Left cardiac atrium (tissue), 4 donors: ENCODE measurements around the gene CD44. TPM values are rescaled to one million over a fixed set of nuclear protein-coding genes. Genes with fewer than 3 reads are reported as not detected.
A peak's percentile ranks its signal among the peaks of the same experiment; 100 is the strongest.
"Not testable (repeated sequence)": the region's sequence is repeated elsewhere in the genome, so short reads cannot be mapped to it uniquely, and the experiment has no call there.

Experiments used
- ATAC-seq, 2 donors: fragments of 200-7000 bp; cut with Tn5 transposase; one replicate each; pipeline ENCODE4 v1.9.1; 2020; ENCODE audit warnings: mild to moderate bottlenecking in 2 of 2, moderate library complexity in 2 of 2
- DNase-seq: peaks from one replicate; pipeline ENCODE4 v3.0.0-alpha.2; 2020
- intact Hi-C, 2 donors: fragments of 100-400 bp; cut with DNase I; formaldehyde crosslinking; loops; one replicate each; pipeline versions ENCODE4 v1.14.1 to v1.15.1; 2022 to 2023
- long read RNA-seq: library from polyadenylated mRNA; unstranded; transcript quantifications from one replicate; pipeline ENCODE4 v2.0.0, GENCODE V29; 2021
- total RNA-seq, 2 donors: library from RNA; stranded (reverse); fragmentation: NEBNext Ultra II Directional; extraction: Animal tissue kit (Norgen Biotek cat#: 25700); gene quantifications; one replicate each; pipeline ENCODE4 v1.2.1, GENCODE V29; 2021
- donor health status: DM: no; HTN: yes; CAD: no.
- donor health status: DM: no; HTN: yes; CAD: no; lungs with severe emphysema.
- donor health status: DM: yes; HTN: yes; CAD: no.
- donor health status: Dilated cardiomyopathy.

The CD44 gene
- 10 to 100 TPM; 63.6 to 71.2 TPM for total RNA-seq
- long read RNA-seq, full-length matches to known transcripts = 23 of 32 reads
- long read RNA-seq, partial matches to known transcripts = 2 of 32 reads
- long read RNA-seq, other reads (novel, unspliced or antisense) = 7 of 32 reads

GRCh38 chr11:35138943-35139721 lies at the start of gene CD44:
Gene CD44, plus strand, starts transcription at chr11:35139171. Its CDS starts 133 bp downstream, at chr11:35139304.
- intact Hi-C loops = no loop called here
- ATAC-seq (peak; percentile 78 to 90), DNase-seq (peak; percentile 72)

DNA sequence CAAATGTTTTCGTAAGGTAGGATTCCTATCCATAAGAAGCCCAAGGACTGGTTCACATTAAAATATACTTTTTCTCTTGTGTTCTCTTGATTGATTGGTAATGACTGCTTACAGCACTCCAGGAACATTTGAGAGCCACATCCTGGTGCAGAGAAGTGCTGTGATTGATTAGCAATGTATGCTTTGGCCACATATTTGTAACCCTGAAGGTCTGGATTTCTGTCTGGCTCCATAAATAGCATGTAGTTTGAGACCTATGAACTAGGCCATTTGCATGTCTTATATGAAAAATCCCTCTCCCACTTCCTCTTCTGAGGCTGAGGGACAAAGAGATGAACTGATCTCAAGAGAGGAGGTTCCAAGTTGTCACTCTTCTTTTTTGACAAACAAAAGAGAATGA lies 49.3 kb upstream of the CD44 start:
- DNase-seq = no peak
- intact Hi-C loops = no loop called here

DNA sequence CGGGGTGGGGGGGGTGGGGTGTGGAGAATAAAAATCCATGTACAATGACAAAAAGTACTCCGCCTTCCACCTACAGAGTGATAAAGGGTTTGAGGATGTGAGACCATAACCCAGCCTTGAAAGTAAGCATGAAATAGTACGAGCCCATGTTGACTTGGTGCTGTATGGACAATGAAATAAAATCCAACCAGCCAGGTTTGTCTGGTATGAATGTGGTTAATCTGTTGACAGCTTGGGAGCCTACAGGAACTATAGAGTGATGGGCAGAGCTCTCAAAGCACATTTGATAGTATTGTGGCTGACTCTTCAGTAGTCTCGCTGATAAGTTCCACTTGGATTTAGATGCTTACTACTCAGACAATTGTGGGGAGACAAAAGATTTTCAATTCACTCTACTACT lies 48.8 kb upstream of the CD44 start:
- no peak for DNase-seq
- no peak for ATAC-seq
- intact Hi-C loops = no loop called here

More for the DNA sequence above, 49.3 kb upstream of the CD44 start:
- no peak for ATAC-seq

GRCh38 chr11:35090991-35091390 lies 48.0 kb upstream of the CD44 start:
- DNase-seq, ATAC-seq, intact Hi-C loops: not testable (repeated sequence)

- ATAC-seq (no peak), DNase-seq (no peak)
- intact Hi-C loops = no loop called here
Observed at GRCh38 chr11:35096723-35097122, 42.2 kb upstream of the CD44 start.

GRCh38 chr11:35097814-35098455 lies 41.0 kb upstream of the CD44 start:
- intact Hi-C loops = no loop called here
- ATAC-seq (no peak), DNase-seq (no peak)

- ATAC-seq (peak in 1 of 2 donors; percentile 25), DNase-seq (no peak)
- intact Hi-C loops = no loop called here
Observed at GRCh38 chr11:35098855-35099254, 40.1 kb upstream of the CD44 start.

GRCh38 chr11:35099278-35100012 lies 39.5 kb upstream of the CD44 start:
- intact Hi-C loops = no loop called here
- ATAC-seq = peak; percentile 47 to 81

GRCh38 chr11:35100013-35100383 lies 39.0 kb upstream of the CD44 start:
- intact Hi-C loops = no loop called here
- ATAC-seq = peak; percentile 79 to 85
- no peak for DNase-seq

More at GRCh38 chr11:35099278-35100012, 39.5 kb upstream of the CD44 start:
- no peak for DNase-seq

DNA sequence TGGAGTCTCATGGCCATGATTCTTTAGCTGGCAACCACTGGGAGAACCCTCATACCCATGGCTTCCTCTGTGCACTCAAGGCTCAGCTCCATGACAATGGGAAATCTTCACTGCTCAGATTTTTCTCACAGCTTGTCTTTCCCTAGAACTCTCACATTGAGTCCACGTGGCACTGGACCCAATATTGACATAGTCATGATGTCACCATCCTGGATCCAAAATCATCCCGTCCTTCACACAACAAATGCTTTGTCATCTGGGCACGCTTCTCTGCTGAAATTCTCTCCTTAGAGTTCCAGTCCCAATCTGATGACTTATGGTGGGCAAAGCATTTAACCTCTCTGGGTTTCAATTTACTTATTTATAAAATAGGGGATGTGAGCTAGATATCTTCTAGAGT lies 37.7 kb upstream of the CD44 start:
- no peak for ATAC-seq
- intact Hi-C loops = no loop called here
- no peak for DNase-seq

DNA sequence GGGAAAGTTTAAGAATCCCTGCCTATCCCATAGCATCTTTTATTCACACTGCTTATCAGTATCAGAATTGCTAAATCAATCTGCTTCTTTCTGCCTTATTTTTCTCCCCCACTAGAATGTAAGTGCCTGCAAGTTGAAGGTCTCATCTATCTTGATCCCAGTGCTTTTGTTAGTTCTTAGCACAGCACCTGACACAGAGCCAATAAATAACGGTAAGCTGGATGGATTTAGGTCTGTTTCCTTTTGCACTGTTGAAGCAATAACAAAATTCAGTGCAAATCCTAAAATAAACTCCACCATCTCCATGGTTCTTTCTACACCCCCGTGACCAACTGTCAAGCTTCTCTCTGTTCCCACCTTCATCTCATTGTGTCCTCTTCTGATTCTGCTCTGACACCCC lies 36.7 kb upstream of the CD44 start:
- intact Hi-C loops = no loop called here
- ATAC-seq (no peak), DNase-seq (no peak)

GRCh38 chr11:35103366-35104208 lies 35.4 kb upstream of the CD44 start:
- DNase-seq = no peak
- intact Hi-C loops = no loop called here
- no peak for ATAC-seq

GRCh38 chr11:35104655-35105054 lies 34.3 kb upstream of the CD44 start:
- DNase-seq (no peak), ATAC-seq (no peak)
- intact Hi-C loops = no loop called here

- intact Hi-C loops = no loop called here
Observed at GRCh38 chr11:35105319-35106079, 33.5 kb upstream of the CD44 start.

GRCh38 chr11:35106595-35106994 lies 32.4 kb upstream of the CD44 start:
- ATAC-seq = peak in 1 of 2 donors; percentile 9
- intact Hi-C loops = no loop called here
- no peak for DNase-seq

More at GRCh38 chr11:35105319-35106079, 33.5 kb upstream of the CD44 start:
- ATAC-seq (peak; percentile 63 to 76), DNase-seq (peak; percentile 29)

DNA sequence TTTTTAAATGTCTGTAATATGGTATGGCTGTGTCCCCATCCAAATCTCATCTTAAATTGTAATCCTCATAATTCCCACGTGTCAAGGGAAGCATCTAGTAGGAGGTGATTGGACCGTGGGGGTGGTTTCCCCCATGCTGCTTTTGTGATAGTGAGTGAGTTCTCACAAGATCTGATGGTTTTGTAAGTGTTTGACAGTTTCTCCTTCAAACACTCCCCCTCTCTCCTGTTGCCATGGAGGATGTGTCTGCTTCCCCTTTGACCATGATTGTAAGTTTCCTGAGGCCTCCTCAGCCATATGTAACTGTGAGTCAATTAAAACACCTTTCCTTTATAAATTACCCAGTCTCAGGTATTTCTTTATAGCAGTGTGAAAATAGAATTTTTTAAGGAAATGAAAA lies 31.1 kb upstream of the CD44 start:
- DNase-seq = no peak
- intact Hi-C loops = no loop called here
- no peak for ATAC-seq

DNA sequence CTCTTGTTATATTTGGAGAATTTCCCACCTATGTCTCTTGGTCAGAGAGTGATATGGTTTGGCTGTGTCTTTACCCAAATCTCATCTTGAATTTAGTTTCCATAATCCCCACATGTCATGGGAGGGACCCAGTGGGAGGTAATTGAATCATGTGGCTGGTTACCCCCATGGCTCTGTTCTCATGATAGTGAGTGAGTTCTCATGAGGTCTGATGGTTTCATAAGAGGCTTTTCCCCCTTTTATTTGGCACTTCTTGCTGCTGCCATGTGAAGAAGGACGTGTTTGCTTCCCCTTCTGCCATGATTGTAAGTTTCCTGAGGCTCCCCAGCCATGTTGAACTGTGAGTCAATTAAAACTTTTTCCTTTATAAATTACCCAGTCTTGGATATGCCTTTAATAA lies 30.6 kb upstream of the CD44 start:
- not testable (repeated sequence) for ATAC-seq, DNase-seq

GRCh38 chr11:35109041-35109440 lies 29.9 kb upstream of the CD44 start:
- ATAC-seq (no peak), DNase-seq (no peak)
- intact Hi-C loops = no loop called here

More for the DNA sequence above, 30.6 kb upstream of the CD44 start:
- intact Hi-C loops = not testable (repeated sequence)
